Smooth muscle cell (in vitro differentiated cells): Measurements from ENCODE around the gene CCDC179. TPM values are rescaled to one million over a fixed set of nuclear protein-coding genes. Genes with fewer than 3 reads are reported as not detected.

Experiments
- DNase-seq: peaks from one replicate; lab custom pipeline; 2025; ENCODE audit not compliant: unreplicated experiment; lab: John Stamatoyannopoulos, UW
- H2AFZ ChIP-seq: fragments of 200-600 bp; sonication (generic); 2 replicates; pipeline ENCODE4 v1.6.0; 2016; ENCODE audit warnings: antibody characterized with exemption, low read depth, mild to moderate bottlenecking
- H3F3A ChIP-seq: fragments of 200-600 bp; sonication (generic); 2 replicates; pipeline ENCODE4 v1.6.0; 2017; ENCODE audit warnings: antibody characterized with exemption, low read depth
- H3K27ac ChIP-seq: fragments of 200-600 bp; sonication (generic); 2 replicates; pipeline ENCODE4 v1.5.1; 2016; ENCODE audit warnings: low read depth, mild to moderate bottlenecking
- H3K27me3 ChIP-seq: fragments of 200-600 bp; sonication (generic); 2 replicates; pipeline ENCODE4 v1.6.1; 2016; ENCODE audit warnings: low read depth, mild to moderate bottlenecking
- H3K36me3 ChIP-seq: fragments of 200-600 bp; sonication (generic); 2 replicates; pipeline ENCODE4 v1.5.1; 2016; ENCODE audit warnings: low read depth
- H3K4me1 ChIP-seq: fragments of 200-600 bp; sonication (generic); 2 replicates; pipeline ENCODE4 v1.5.1; 2016; ENCODE audit warnings: low read depth
- H3K4me2 ChIP-seq: fragments of 200-600 bp; sonication (generic); 2 replicates; pipeline ENCODE4 v1.6.0; 2016; ENCODE audit warnings: mild to moderate bottlenecking
- H3K4me3 ChIP-seq: fragments of 200-600 bp; sonication (generic); 2 replicates; pipeline ENCODE4 v1.5.1; 2016; ENCODE audit warnings: mild to moderate bottlenecking
- H3K79me2 ChIP-seq: fragments of 200-600 bp; sonication (generic); 2 replicates; pipeline ENCODE4 v1.6.0; 2016; ENCODE audit warnings: low read depth, mild to moderate bottlenecking
- H3K9ac ChIP-seq: fragments of 200-600 bp; sonication (generic); 2 replicates; pipeline ENCODE4 v1.6.0; 2016; ENCODE audit warnings: low read depth
- H3K9me3 ChIP-seq: fragments of 200-600 bp; sonication (generic); replicated peaks from 2 replicates; pipeline ENCODE4 v1.5.1; 2016; ENCODE audit warnings: low read depth
- H4K20me1 ChIP-seq: fragments of 200-600 bp; sonication (generic); 2 replicates; pipeline ENCODE4 v1.6.0; 2016; ENCODE audit warnings: low read depth
- WGBS: methylation state at CpG from one replicate; pipeline ENCODE4 v1.1.7; 2016; ENCODE audit warnings: low lambda C conversion rate; 5-methylcytosine and 5-hydroxymethylcytosine counted together
- polyA plus RNA-seq: library from polyadenylated mRNA; unstranded; fragments of >200 nt; fragmentation: Nextera tagmentation; extraction: Ambion mirVana; gene quantifications from 2 replicates; pipeline ENCODE4 v1.2.1, GENCODE V29; 2016
- total RNA-seq: library from RNA; depleted of rRNA; stranded (reverse); fragments of >200 nt; gene quantifications from 2 replicates; pipeline ENCODE4 v1.2.3, GENCODE V29; 2014
- TF ChIP-seq, protein P1 (sequence below): fragments of 200-600 bp; sonication (generic); IDR thresholded peaks from 2 replicates; pipeline ENCODE4 v1.5.1; 2017; ENCODE audit warnings: borderline replicate concordance, mild to moderate bottlenecking, antibody characterized with exemption; ENCODE audit not compliant: insufficient read depth, poor library complexity, severe bottlenecking

CCDC179 gene
- total and polyA plus RNA-seq, 2 experiments from 2014 or later = not detected

DNA sequence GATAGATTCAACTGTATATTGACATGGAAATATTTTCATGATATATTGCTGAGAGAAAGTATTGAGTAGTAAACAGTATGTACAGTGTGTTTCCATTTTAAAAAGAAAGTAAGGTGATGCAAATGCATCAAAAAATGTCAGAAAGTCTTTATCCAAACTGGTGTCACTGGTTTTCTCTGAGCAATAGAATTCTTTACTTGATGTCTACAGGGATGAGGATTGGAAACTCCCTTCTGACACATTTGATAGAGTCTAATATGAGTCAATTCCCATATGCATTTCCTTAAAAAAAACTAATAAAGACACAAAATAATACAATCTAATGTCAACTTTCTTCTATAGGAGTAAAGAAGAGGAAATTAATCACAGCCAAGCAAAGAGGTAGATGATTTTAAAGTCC is 18.3 kb upstream of the CCDC179 start:
- Histone ChIP-seq H3K27me3 (no peaks in the 10 kb centered on the region), H3K79me2 (no peaks in the 10 kb centered on the region), H3K9me3 (no peaks in the 10 kb centered on the region), H3K4me2 (no peak overlapping the region), H3K36me3 (no peaks in the 10 kb centered on the region), H3K4me3 (no peak overlapping the region), H3K4me1 (no peaks in the 10 kb centered on the region), H3K27ac (no peak overlapping the region), H3K9ac (no peak overlapping the region), H4K20me1 (no peaks in the 10 kb centered on the region), H3F3A (no peaks in the 10 kb centered on the region), H2AFZ (no peak overlapping the region)
- DNase-seq = no peak
- TF ChIP-seq, protein P1, sequence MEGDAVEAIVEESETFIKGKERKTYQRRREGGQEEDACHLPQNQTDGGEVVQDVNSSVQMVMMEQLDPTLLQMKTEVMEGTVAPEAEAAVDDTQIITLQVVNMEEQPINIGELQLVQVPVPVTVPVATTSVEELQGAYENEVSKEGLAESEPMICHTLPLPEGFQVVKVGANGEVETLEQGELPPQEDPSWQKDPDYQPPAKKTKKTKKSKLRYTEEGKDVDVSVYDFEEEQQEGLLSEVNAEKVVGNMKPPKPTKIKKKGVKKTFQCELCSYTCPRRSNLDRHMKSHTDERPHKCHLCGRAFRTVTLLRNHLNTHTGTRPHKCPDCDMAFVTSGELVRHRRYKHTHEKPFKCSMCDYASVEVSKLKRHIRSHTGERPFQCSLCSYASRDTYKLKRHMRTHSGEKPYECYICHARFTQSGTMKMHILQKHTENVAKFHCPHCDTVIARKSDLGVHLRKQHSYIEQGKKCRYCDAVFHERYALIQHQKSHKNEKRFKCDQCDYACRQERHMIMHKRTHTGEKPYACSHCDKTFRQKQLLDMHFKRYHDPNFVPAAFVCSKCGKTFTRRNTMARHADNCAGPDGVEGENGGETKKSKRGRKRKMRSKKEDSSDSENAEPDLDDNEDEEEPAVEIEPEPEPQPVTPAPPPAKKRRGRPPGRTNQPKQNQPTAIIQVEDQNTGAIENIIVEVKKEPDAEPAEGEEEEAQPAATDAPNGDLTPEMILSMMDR = no peak

DNA sequence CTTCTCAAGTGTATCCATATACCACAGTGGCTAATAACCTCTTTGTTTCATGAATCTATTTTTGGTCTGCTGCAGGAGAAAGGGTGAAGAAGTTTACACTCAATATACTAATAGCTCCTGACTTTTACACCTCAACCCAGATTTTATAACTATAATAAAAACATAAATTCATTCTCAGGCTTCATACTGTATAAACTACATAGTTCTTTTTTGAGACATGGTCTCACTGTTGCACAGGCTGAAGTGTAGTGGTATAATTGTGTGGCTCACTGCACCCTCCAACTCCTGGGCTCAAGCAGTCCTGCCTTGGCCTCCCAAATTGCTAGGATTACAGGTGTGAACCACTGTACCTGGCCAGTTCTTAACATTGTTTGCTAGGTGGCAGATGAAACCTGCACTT is 17.8 kb upstream of the CCDC179 start:
- TF ChIP-seq, protein P1 = no peak
- H3K27ac ChIP-seq = no peak overlapping the region
- H3K4me2 ChIP-seq = no peak overlapping the region
- H3F3A ChIP-seq = no peaks in the 10 kb centered on the region
- no peaks in the 10 kb centered on the region for H3K36me3 ChIP-seq
- no peak for DNase-seq
- H3K27me3 ChIP-seq = no peaks in the 10 kb centered on the region
- H4K20me1 ChIP-seq = no peaks in the 10 kb centered on the region
- no peak overlapping the region for H2AFZ ChIP-seq
- no peak overlapping the region for H3K9ac ChIP-seq
- H3K4me3 ChIP-seq = no peak overlapping the region
- no peaks in the 10 kb centered on the region for H3K4me1 ChIP-seq
- H3K79me2 ChIP-seq = no peaks in the 10 kb centered on the region
- no peaks in the 10 kb centered on the region for H3K9me3 ChIP-seq

DNA sequence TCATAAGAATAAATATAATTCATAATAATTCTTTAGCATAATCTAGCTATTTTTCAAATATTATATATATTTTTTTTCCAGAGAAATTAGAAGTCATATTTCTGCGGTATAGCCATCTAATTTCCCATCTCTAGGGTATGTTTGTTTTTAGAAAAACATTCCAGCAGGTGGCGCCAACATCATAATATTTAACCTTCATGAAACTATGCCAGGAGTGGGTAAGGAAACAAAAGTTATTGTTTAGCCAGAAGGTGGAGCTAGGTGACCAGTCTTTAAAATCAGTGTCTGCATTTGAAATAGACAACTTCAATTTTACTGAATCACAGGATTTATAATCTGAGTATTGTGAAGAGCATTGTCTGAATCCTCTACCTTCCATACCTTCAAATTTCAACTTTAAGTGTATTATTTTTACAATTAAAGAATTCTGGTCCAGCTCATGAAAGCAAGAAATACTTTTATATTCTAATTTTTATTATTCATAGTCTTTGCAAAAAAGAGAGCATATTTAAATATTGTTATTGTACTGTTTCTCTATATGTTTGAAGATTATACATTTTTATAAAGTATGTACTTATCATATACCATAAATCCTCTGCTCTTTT is 15.7 kb upstream of the CCDC179 start:
- H3K36me3 ChIP-seq = no peaks in the 10 kb centered on the region

DNA sequence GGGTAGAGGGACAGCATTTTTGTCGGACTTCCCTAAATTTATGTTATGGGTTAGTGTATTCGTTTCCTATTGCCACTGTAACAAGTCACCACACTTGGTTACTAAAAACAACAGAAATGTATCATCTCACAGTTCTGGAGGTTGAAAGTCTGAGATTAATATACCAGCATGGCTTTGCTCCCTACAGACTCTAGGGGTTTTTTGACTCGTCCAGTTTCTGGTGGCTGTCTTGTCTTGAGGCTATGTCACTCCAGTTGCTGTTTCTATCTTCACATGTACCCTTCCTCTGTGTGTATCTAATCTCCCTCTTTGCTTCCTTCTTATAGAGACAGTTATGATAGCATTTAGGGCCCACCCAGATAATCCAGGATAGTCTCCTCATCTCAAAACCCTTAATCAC is 9.1 kb upstream of the CCDC179 start:
- no peaks in the 10 kb centered on the region for H3K27me3 ChIP-seq
- no peaks in the 10 kb centered on the region for H4K20me1 ChIP-seq
- no peak overlapping the region for H3K27ac ChIP-seq
- no peaks in the 10 kb centered on the region for H3K9me3 ChIP-seq
- no peaks in the 10 kb centered on the region for H3K79me2 ChIP-seq
- no peaks in the 10 kb centered on the region for H3K36me3 ChIP-seq
- no peaks in the 10 kb centered on the region for H3K4me1 ChIP-seq
- H3K4me3 ChIP-seq = no peak overlapping the region
- WGBS = 94% methylated on average over 3 of the region's 3 CpGs
- H3K4me2 ChIP-seq = no peak overlapping the region
- H3F3A ChIP-seq = no peaks in the 10 kb centered on the region
- TF ChIP-seq, protein P1 = no peak
- no peak overlapping the region for H2AFZ ChIP-seq
- no peak overlapping the region for H3K9ac ChIP-seq
- no peak for DNase-seq

More for the DNA sequence above, 15.7 kb upstream of the CCDC179 start:
- no peaks in the 10 kb centered on the region for H3K4me1 ChIP-seq
- H4K20me1 ChIP-seq = no peaks in the 10 kb centered on the region
- H3K4me3 ChIP-seq = no peak overlapping the region
- H3K79me2 ChIP-seq = no peaks in the 10 kb centered on the region
- H3K4me2 ChIP-seq = no peak overlapping the region
- 20% methylated on average over 2 of the region's 2 CpGs for WGBS
- no peaks in the 10 kb centered on the region for H3K27me3 ChIP-seq
- TF ChIP-seq, protein P1 = peak; percentile 91
- H2AFZ ChIP-seq = no peak overlapping the region
- DNase-seq = no peak
- no peaks in the 10 kb centered on the region for H3K9me3 ChIP-seq
- no peak overlapping the region for H3K9ac ChIP-seq
- no peak overlapping the region for H3K27ac ChIP-seq
- H3F3A ChIP-seq = no peaks in the 10 kb centered on the region
